MCF 10A (cell line): ENCODE data around the gene GALNT9. TPM values are rescaled to one million over a fixed set of nuclear protein-coding genes. Genes with fewer than 3 reads are reported as not detected.

ENCODE experiments used
- BruUV-seq: library from RNA; stranded (reverse); fragments of 400-500 nt; replicated peaks from 2 replicates; lab custom pipeline; 2021; lab: Mats Ljungman, UMichigan
- CTCF ChIA-PET: fragments of 300-600 bp; sonication (Branson Sonifier 250); formaldehyde crosslinking; extraction: SDS; loops from one replicate; lab custom pipeline; 2021; ENCODE audit warnings: antibody characterized with exemption, inconsistent platforms; lab: Yijun Ruan, JAX
- POLR2A ChIA-PET: fragments of 300-600, 350-650 bp; sonication (Branson Sonifier 250); formaldehyde crosslinking; extraction: SDS; loops from one replicate; lab custom pipeline; 2020; ENCODE audit warnings: antibody characterized with exemption, inconsistent platforms; lab: Yijun Ruan, JAX
- DNase-seq: peaks from one replicate; pipeline ENCODE4 v3.0.0-alpha.2; 2018; ENCODE audit not compliant: unreplicated experiment
- H3K27ac Mint-ChIP-seq: one replicate; pipeline ENCODE4 v1.8.0; 2022; ENCODE audit warnings: mild to moderate bottlenecking, low read depth, mixed read lengths; ENCODE audit not compliant: unreplicated experiment
- H3K27me3 Mint-ChIP-seq: one replicate; pipeline ENCODE4 v1.8.0; 2022; ENCODE audit warnings: mixed read lengths; ENCODE audit not compliant: insufficient read depth, unreplicated experiment
- H3K36me3 Mint-ChIP-seq: one replicate; pipeline ENCODE4 v1.8.0; 2022; ENCODE audit warnings: mild to moderate bottlenecking, moderate library complexity, mixed read lengths; ENCODE audit not compliant: insufficient read depth, unreplicated experiment
- H3K4me1 Mint-ChIP-seq: one replicate; pipeline ENCODE4 v1.8.0; 2022; ENCODE audit warnings: mixed read lengths; ENCODE audit not compliant: insufficient read depth, unreplicated experiment
- H3K4me3 Mint-ChIP-seq: one replicate; pipeline ENCODE4 v1.8.0; 2022; ENCODE audit warnings: mild to moderate bottlenecking, moderate library complexity, mixed read lengths; ENCODE audit not compliant: unreplicated experiment
- H3K9me3 Mint-ChIP-seq: one replicate; pipeline ENCODE4 v1.8.0; 2022; ENCODE audit warnings: mixed read lengths; ENCODE audit not compliant: unreplicated experiment
- CTCF ChIP-seq: fragments of 200-600 bp; IDR thresholded peaks from one replicate; pipeline ENCODE4 v1.8.0; 2022; ENCODE audit warnings: antibody characterized with exemption, mild to moderate bottlenecking; ENCODE audit not compliant: unreplicated experiment
- intact Hi-C: fragments of 100-400 bp; cut with micrococcal nuclease; formaldehyde crosslinking; loops from 2 replicates; pipeline ENCODE4 v1.14.1; 2022
- total RNA-seq: library from RNA; stranded (reverse); gene quantifications from 2 replicates; pipeline ENCODE4 v1.2.3, GENCODE V29; 2022

The GALNT9 gene
- total RNA-seq, 1 experiment from 2014 or later: 4.4 TPM

- Mint-ChIP-seq H3K9me3 (no peaks in the 10 kb centered on the region), H3K36me3 (no peaks in the 10 kb centered on the region), H3K4me1 (peaks cover 5% of the 10 kb centered on the region), H3K4me3 (no peak overlapping the region), H3K27me3 (peaks cover 8% of the 10 kb centered on the region), H3K27ac (no peak overlapping the region)
- POLR2A ChIA-PET: no interaction called here
- TF ChIP-seq CTCF: no peak
- intact Hi-C loops: loop anchor here (10.0 kb wide), 1 partner anchor 70 kb away; no protein-coding TSS in a partner anchor
- CTCF ChIA-PET: no interaction called here
- BruUV-seq: no TSS peak
- no peak for DNase-seq
These were observed 25.0 kb upstream of the GALNT9 start for GRCh38 chr12:132354211-132354981.

- CTCF ChIA-PET: no interaction called here
- peaks cover 8% of the 10 kb centered on the region for H3K27me3 Mint-ChIP-seq
- POLR2A ChIA-PET: no interaction called here
These were observed 24.4 kb upstream of the GALNT9 start for GRCh38 chr12:132353811-132354210.

GRCh38 chr12:132352896-132353800 lies 23.8 kb upstream of the GALNT9 start:
- no peak overlapping the region for H3K27ac Mint-ChIP-seq
- no peaks in the 10 kb centered on the region for H3K36me3 Mint-ChIP-seq
- ChIA-PET CTCF (no interaction called here), POLR2A (no interaction called here)
- no peak for TF ChIP-seq CTCF
- intact Hi-C loops: loop anchor here (10.0 kb wide), 1 partner anchor 68 kb away; no protein-coding TSS in a partner anchor
- no TSS peak for BruUV-seq
- no peak overlapping the region for H3K4me3 Mint-ChIP-seq
- DNase-seq: no peak
- no peaks in the 10 kb centered on the region for H3K9me3 Mint-ChIP-seq
- peaks cover 8% of the 10 kb centered on the region for H3K27me3 Mint-ChIP-seq
- peaks cover 5% of the 10 kb centered on the region for H3K4me1 Mint-ChIP-seq

More at GRCh38 chr12:132353811-132354210, 24.4 kb upstream of the GALNT9 start:
- no TSS peak for BruUV-seq
- Mint-ChIP-seq H3K4me3 (no peak overlapping the region), H3K27ac (no peak overlapping the region), H3K9me3 (no peaks in the 10 kb centered on the region), H3K36me3 (no peaks in the 10 kb centered on the region), H3K4me1 (peaks cover 5% of the 10 kb centered on the region)
- DNase-seq: no peak
- no peak for TF ChIP-seq CTCF
- intact Hi-C loops: loop anchor here (10.0 kb wide), 1 partner anchor 69 kb away; no protein-coding TSS in a partner anchor
